NCI-H128 (cell line): ENCODE measurements around the gene ADAMTSL1.

Source experiments
- DNase-seq: peaks from one replicate; lab custom pipeline; 2025; ENCODE audit not compliant: unreplicated experiment; lab: John Stamatoyannopoulos, UW

ADAMTSL1 gene

GRCh38 chr9:18759827-18760226 is 285.9 kb downstream of the ADAMTSL1 start:
- no peak for DNase-seq

GRCh38 chr9:18761742-18762300 is 287.9 kb downstream of the ADAMTSL1 start:
- DNase-seq = no peak

- DNase-seq = no peak
Observed at GRCh38 chr9:18766989-18767550, 293.1 kb downstream of the ADAMTSL1 start.

GRCh38 chr9:18768951-18769622 is 295.1 kb downstream of the ADAMTSL1 start:
- no peak for DNase-seq

- DNase-seq = no peak
Observed at GRCh38 chr9:18770131-18770908, 296.4 kb downstream of the ADAMTSL1 start.

GRCh38 chr9:18771011-18771410 is 297.1 kb downstream of the ADAMTSL1 start:
- DNase-seq = no peak

- no peak for DNase-seq
Observed at GRCh38 chr9:18771763-18772162, 297.8 kb downstream of the ADAMTSL1 start.

GRCh38 chr9:18775241-18775640 is 301.3 kb downstream of the ADAMTSL1 start:
- DNase-seq = no peak

GRCh38 chr9:18775930-18776329 is 302.0 kb downstream of the ADAMTSL1 start:
- DNase-seq = no peak

GRCh38 chr9:18776836-18777820 is 303.2 kb downstream of the ADAMTSL1 start:
- no peak for DNase-seq

GRCh38 chr9:18778147-18778546 is 304.2 kb downstream of the ADAMTSL1 start:
- DNase-seq = no peak

- DNase-seq = no peak
Observed at GRCh38 chr9:18778846-18779245, 304.9 kb downstream of the ADAMTSL1 start.

GRCh38 chr9:18783909-18784308 is 310.0 kb downstream of the ADAMTSL1 start:
- no peak for DNase-seq

GRCh38 chr9:18785604-18786003 is 311.7 kb downstream of the ADAMTSL1 start:
- no peak for DNase-seq

GRCh38 chr9:18786196-18786595 is 312.2 kb downstream of the ADAMTSL1 start:
- no peak for DNase-seq

GRCh38 chr9:18786911-18787650 is 313.1 kb downstream of the ADAMTSL1 start:
- no peak for DNase-seq

- no peak for DNase-seq
Observed at GRCh38 chr9:18788256-18788655, 314.3 kb downstream of the ADAMTSL1 start.

- DNase-seq = no peak
Observed at GRCh38 chr9:18791074-18791473, 317.1 kb downstream of the ADAMTSL1 start.

- no peak for DNase-seq
Observed at GRCh38 chr9:18793122-18793521, 319.2 kb downstream of the ADAMTSL1 start.
